Loucy (cell line): ENCODE data around the gene TIMM44.

Source experiments
- H2AFZ ChIP-seq: fragments of 200-600 bp; sonication (generic); 2 replicates; pipeline ENCODE4 v1.6.0; 2016; ENCODE audit warnings: antibody characterized with exemption, mild to moderate bottlenecking, low read length, moderate library complexity
- H3F3A ChIP-seq: fragments of 200-600 bp; 2 replicates; pipeline ENCODE4 v1.6.0; 2016; ENCODE audit warnings: antibody characterized with exemption, low read depth, mild to moderate bottlenecking
- H3K27me3 ChIP-seq: fragments of 200-600 bp; sonication (generic); 2 replicates; pipeline ENCODE4 v1.6.1; 2014; ENCODE audit warnings: low read length, mild to moderate bottlenecking; ENCODE audit not compliant: insufficient read depth, poor library complexity, severe bottlenecking
- H3K36me3 ChIP-seq: fragments of 200-600 bp; sonication (generic); 2 replicates; pipeline ENCODE4 v1.6.1; 2016; ENCODE audit warnings: low read length; ENCODE audit not compliant: insufficient read depth
- H3K4me1 ChIP-seq: fragments of 200-600 bp; sonication (generic); 2 replicates; pipeline ENCODE4 v1.5.1; 2014; ENCODE audit warnings: low read length, mild to moderate bottlenecking; ENCODE audit not compliant: insufficient read depth, poor library complexity, severe bottlenecking
- H3K4me2 ChIP-seq: fragments of 200-600 bp; sonication (generic); 2 replicates; pipeline ENCODE4 v1.6.0; 2014; ENCODE audit warnings: antibody characterized with exemption, low read length, low read depth, mild to moderate bottlenecking; ENCODE audit not compliant: poor library complexity, severe bottlenecking
- H3K4me3 ChIP-seq: fragments of 200-600 bp; sonication (generic); 2 replicates; pipeline ENCODE4 v1.5.1; 2014; ENCODE audit warnings: low read length, mild to moderate bottlenecking, mixed read lengths; ENCODE audit not compliant: poor library complexity, severe bottlenecking
- H3K79me2 ChIP-seq: fragments of 200-600 bp; sonication (generic); 2 replicates; pipeline ENCODE4 v1.6.1; 2014; ENCODE audit warnings: low read length; ENCODE audit not compliant: insufficient read depth
- H3K9ac ChIP-seq: fragments of 200-600 bp; sonication (generic); 2 replicates; pipeline ENCODE4 v1.6.0; 2014; ENCODE audit warnings: mild to moderate bottlenecking, low read depth, low read length, moderate library complexity; ENCODE audit not compliant: poor library complexity, severe bottlenecking
- H3K9me2 ChIP-seq: fragments of 200-600 bp; sonication (generic); replicated peaks from 2 replicates; pipeline ENCODE4 v1.6.1; 2016; ENCODE audit warnings: low read depth, low read length, mixed read lengths
- H3K9me3 ChIP-seq: fragments of 200-600 bp; sonication (generic); 2 replicates; pipeline ENCODE4 v1.6.1; 2014; ENCODE audit warnings: mild to moderate bottlenecking, antibody characterized with exemption, low read length, low read depth; ENCODE audit not compliant: insufficient read depth
- H4K20me1 ChIP-seq: fragments of 200-600 bp; sonication (generic); 2 replicates; pipeline ENCODE4 v1.6.0; 2014; ENCODE audit warnings: antibody characterized with exemption, low read length, mild to moderate bottlenecking; ENCODE audit not compliant: insufficient read depth, poor library complexity, severe bottlenecking
- EZH2phosphoT487 ChIP-seq: fragments of 200-600 bp; IDR thresholded peaks from 2 replicates; pipeline ENCODE4 v1.6.1; 2018; ENCODE audit warnings: antibody characterized with exemption, mild to moderate bottlenecking, moderate library complexity, borderline replicate concordance
- TF ChIP-seq, protein P1 (sequence below): fragments of 200-600 bp; sonication (generic); conservative IDR thresholded peaks from 2 replicates; pipeline ENCODE4 v1.5.1; 2014; ENCODE audit warnings: mild to moderate bottlenecking, antibody characterized with exemption, low read length

Gene TIMM44

DNA sequence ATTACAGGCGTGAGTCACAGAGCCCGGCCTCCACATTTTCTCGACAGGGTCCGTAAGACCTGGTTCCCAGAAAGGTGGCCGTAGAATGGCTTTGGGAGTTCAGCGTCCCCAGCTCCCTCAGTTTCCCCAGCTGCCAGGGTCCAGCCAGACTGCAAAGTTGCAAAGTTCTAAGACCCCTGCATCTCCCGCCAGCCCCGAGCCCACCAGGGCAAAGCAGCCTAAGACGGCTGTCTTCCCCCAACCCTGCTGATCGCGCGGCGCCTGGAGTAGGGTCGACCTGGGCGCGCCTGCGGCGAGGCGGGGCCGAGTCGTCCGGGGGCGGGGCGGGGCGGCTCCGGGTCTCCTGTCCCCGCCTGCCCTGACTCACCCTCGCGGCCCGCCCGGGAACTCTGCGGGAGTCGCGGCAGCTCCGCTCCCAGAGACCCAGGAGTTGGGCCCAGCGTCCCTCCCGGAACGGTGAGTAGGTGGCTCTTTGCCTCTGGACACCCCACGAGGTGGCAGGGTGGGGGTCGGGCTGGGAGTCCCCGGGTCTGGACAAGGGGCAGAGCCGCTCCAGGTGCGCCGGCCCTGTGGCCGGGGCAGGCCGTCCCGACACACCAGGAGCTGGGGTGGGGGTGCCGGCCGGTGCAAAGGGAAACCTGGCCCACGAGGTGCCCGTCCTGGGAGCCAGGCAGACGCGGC, 55.2 kb downstream of the TIMM44 start, which contains the start of gene LRRC8E:
TSS of gene LRRC8E (plus strand) at position 366 of the 681 bp plus-strand sequence. CDS start 7,094 bp downstream, outside the sequence.
- no peak within 1 kb of the TSS for H3K4me3 ChIP-seq
- H3K4me1 ChIP-seq: peaks cover 4% of the 10 kb centered on the region
- H3K4me2 ChIP-seq: no peak within 1 kb of the TSS
- H3K27me3 ChIP-seq: no peaks in the 10 kb centered on the region
- no peaks in the 10 kb centered on the region for H3K79me2 ChIP-seq
- no peaks in the 10 kb centered on the region for H4K20me1 ChIP-seq
- no peaks in the 10 kb centered on the region for H3F3A ChIP-seq
- TF ChIP-seq, protein P1, sequence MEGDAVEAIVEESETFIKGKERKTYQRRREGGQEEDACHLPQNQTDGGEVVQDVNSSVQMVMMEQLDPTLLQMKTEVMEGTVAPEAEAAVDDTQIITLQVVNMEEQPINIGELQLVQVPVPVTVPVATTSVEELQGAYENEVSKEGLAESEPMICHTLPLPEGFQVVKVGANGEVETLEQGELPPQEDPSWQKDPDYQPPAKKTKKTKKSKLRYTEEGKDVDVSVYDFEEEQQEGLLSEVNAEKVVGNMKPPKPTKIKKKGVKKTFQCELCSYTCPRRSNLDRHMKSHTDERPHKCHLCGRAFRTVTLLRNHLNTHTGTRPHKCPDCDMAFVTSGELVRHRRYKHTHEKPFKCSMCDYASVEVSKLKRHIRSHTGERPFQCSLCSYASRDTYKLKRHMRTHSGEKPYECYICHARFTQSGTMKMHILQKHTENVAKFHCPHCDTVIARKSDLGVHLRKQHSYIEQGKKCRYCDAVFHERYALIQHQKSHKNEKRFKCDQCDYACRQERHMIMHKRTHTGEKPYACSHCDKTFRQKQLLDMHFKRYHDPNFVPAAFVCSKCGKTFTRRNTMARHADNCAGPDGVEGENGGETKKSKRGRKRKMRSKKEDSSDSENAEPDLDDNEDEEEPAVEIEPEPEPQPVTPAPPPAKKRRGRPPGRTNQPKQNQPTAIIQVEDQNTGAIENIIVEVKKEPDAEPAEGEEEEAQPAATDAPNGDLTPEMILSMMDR: no peak
- H3K9me2 ChIP-seq: no peaks in the 10 kb centered on the region
- H2AFZ ChIP-seq: no peak within 1 kb of the TSS
- H3K9me3 ChIP-seq: no peaks in the 10 kb centered on the region
- H3K36me3 ChIP-seq: no peaks in the 10 kb centered on the region
- H3K9ac ChIP-seq: no peak within 1 kb of the TSS

DNA sequence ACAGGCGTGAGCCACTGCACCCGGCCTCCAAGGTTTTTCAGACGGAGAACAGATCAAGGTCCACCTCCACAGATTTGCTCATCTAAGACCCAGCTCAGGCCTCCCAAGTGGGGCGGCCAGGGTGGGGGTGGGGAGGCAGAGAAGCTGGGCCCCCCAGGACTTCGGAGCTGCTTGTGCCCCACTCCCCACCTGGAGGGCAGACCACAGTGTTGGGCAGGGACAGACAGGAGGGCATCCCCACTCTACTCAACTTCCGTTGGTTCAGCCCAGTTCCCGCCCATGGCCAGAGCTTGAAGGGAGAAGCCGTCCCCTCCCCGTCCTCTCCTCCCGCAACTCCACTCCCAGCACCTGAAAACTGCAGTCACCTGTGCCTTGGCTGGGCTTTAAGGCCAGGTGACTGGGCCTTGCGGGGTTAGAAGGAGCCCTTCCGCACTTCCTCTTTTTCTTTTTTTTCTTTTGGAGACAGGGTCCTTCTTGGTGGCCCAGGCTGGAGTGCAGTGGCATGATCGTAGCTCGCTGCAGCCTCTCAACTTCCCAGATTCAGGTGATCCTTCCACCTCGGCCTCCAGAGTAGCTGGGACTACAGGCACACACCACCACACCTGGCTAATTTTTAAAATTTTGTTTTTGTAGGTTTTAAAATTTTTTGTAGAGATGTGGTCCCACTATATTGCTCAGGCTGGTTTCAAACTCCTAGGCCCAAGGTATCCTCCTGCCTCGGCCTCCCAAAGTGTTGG, 55.9 kb downstream of the TIMM44 start:
- peaks cover 4% of the 10 kb centered on the region for H3K4me1 ChIP-seq
- H3K4me3 ChIP-seq: no peak overlapping the region
- H3K27me3 ChIP-seq: no peaks in the 10 kb centered on the region
- H3K9me2 ChIP-seq: no peaks in the 10 kb centered on the region
- no peaks in the 10 kb centered on the region for H3K79me2 ChIP-seq
- H3K36me3 ChIP-seq: no peaks in the 10 kb centered on the region
- H3F3A ChIP-seq: no peaks in the 10 kb centered on the region
- TF ChIP-seq EZH2phosphoT487: no peak
- TF ChIP-seq, protein P1: no peak
- no peak overlapping the region for H2AFZ ChIP-seq
- no peaks in the 10 kb centered on the region for H4K20me1 ChIP-seq
- H3K9me3 ChIP-seq: no peaks in the 10 kb centered on the region
- no peak overlapping the region for H3K9ac ChIP-seq
- H3K4me2 ChIP-seq: no peak overlapping the region

DNA sequence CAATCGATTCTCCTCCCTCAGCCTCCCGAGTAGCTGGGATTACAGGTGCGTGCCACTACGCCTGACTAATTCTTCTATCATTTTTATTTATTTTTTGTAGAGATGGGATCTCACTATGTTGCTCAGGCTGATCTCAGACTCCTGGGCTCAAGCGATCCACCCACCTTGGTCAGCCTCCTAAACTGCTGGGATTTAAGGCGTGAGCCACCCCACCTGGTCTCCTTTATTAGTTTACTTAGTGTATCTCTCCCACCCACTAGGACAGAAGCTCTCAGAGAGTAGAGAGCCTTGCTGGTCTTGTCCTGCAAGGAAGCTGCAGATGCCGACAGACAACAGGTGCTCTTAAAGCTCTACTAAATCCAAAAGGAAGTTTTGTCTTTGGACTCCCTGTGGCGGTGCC, 57.6 kb downstream of the TIMM44 start:
- H3K79me2 ChIP-seq: no peaks in the 10 kb centered on the region
- no peak overlapping the region for H3K4me3 ChIP-seq
- H3K9me3 ChIP-seq: no peaks in the 10 kb centered on the region
- no peak overlapping the region for H3K9ac ChIP-seq
- H4K20me1 ChIP-seq: no peaks in the 10 kb centered on the region
- no peaks in the 10 kb centered on the region for H3F3A ChIP-seq
- no peaks in the 10 kb centered on the region for H3K4me1 ChIP-seq
- TF ChIP-seq EZH2phosphoT487: no peak
- TF ChIP-seq, protein P1: no peak
- H3K36me3 ChIP-seq: no peaks in the 10 kb centered on the region
- H3K4me2 ChIP-seq: no peak overlapping the region
- no peaks in the 10 kb centered on the region for H3K27me3 ChIP-seq
- no peak overlapping the region for H2AFZ ChIP-seq
- no peaks in the 10 kb centered on the region for H3K9me2 ChIP-seq
